NCI-H1105 treated with DMSO at 0.1 percent for 48 hours (cell line): ENCODE data around the gene ZNF831.
A peak's percentile ranks its signal among the peaks of the same experiment; 100 is the strongest.

Experiments used
- DNase-seq: peaks from one replicate; lab custom pipeline; 2025; lab: John Stamatoyannopoulos, UW

Gene ZNF831

GRCh38 chr20:59181936-59182335, 18.3 kb downstream of the ZNF831 start:
- no peak for DNase-seq

GRCh38 chr20:59182401-59183044, 18.9 kb downstream of the ZNF831 start:
- DNase-seq = no peak

- DNase-seq = no peak
Observed at GRCh38 chr20:59183751-59184150, 20.1 kb downstream of the ZNF831 start.

GRCh38 chr20:59184880-59185447, 21.3 kb downstream of the ZNF831 start:
- no peak for DNase-seq

DNA sequence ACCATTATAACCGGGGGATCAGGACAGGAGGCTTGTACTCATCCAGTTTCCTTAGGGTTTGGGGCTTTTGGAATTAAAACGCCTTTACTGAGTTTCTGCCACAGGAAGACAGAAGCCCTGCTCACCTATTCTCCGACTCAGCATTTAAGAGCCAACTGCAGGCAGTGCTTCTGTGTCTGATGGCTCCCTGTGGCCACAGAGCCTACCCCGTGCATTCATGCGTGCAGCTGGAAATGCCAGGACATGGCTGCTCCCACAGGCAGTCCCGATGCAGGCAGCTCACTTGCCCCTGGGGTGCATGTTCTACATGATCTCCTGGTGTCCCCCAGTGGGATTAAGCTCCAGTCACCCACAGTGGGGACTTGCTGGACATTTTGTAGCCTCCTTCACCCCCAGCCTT, 22.2 kb downstream of the ZNF831 start:
- no peak for DNase-seq

DNA sequence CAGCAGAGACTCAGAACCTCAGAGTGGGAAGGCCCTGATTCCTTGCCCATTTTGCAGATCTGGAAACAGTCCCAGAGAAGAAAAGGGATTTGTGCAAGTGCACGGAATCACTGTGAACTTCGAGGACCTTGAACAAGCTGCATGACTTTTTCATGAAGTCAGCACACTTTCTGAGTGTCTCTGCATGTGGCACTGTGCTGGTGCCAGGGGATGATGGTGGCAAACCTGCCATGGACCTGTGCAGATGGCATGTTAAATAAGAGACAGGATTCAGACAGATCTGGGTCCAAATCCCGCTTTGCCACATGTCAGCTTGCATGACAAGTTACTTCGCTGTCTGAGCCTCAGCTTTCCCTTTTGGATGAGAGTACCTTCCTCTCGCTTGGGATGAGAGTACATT, 26.8 kb downstream of the ZNF831 start:
- no peak for DNase-seq

DNA sequence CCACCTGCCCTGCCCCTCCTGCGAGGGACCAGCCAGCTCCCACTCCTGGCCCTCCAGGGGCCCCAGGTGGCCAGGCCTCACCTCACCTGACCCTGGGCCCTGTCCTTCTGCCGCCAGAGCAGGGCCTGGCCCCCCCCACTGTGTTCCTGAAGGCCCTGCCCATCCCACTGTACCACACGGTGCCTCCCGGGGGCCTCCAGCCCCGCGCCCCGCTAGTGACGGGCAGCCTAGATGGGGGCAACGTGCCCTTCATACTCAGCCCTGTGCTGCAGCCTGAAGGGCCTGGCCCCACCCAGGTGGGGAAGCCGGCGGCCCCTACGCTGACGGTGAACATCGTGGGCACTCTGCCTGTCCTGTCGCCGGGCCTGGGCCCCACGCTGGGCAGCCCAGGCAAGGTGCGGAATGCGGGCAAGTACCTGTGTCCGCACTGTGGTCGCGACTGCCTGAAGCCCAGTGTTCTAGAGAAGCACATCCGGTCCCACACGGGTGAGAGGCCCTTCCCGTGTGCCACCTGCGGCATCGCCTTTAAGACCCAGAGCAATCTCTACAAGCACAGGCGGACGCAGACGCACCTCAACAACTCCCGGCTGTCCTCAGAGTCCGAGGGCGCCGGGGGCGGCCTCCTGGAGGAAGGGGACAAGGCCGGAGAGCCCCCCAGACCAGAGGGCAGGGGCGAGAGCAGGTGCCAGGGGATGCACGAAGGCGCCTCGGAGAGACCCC, 27.6 kb downstream of the ZNF831 start:
- DNase-seq = no peak

GRCh38 chr20:59191756-59192532, 28.3 kb downstream of the ZNF831 start:
- no peak for DNase-seq

GRCh38 chr20:59192533-59192896, 28.9 kb downstream of the ZNF831 start:
- DNase-seq = no peak

DNA sequence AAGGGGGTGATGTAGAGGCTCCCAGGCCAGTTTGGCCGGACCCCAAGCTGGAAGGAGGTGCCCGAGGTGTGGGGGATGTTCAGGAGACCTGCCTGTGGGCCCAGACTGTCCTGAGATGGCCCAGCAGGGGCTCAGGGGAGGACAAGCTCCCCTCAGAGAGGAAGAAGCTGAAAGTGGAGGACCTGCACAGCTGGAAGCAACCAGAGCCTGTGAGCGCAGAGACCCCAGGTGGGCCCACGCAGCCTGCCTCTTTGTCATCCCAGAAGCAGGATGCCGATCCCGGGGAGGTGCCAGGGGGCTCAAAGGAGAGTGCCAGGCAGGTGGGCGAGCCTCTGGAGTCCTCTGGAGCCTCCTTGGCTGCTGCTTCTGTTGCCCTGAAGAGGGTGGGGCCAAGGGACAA, 29.7 kb downstream of the ZNF831 start:
- DNase-seq = no peak

DNA sequence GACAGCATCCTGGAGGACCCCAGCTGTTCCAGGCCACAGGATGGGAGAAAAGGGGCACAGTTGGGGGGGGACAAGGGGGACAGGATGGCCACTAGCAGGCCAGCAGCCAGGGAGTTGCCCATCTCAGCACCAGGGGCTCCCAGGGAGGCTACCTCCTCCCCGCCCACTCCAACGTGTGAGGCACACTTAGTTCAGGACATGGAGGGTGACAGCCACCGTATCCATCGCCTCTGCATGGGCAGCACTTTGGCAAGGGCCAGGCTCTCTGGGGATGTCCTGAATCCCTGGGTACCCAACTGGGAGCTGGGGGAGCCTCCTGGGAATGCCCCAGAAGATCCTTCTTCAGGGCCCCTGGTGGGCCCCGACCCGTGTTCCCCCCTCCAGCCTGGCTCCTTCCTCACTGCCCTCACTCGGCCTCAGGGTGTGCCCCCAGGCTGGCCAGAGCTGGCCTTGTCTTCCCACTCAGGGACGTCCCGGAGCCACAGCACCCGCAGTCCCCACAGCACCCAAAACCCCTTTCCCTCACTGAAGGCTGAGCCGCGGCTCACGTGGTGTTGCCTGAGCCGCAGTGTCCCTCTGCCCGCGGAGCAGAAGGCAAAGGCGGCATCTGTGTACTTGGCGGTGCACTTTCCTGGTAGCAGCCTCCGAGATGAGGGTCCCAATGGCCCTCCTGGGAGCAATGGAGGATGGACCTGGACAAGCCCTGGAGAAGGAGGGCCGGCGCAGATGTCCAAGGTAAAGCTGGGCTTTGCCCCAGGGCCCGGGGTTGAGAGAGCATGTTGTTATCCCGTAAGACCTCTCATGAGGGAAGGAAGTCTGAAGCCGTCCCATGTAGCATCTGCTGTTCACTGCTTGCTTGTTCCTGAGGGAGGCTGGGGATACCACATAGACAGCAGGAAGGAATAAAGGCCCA, 30.7 kb downstream of the ZNF831 start:
- no peak for DNase-seq

DNA sequence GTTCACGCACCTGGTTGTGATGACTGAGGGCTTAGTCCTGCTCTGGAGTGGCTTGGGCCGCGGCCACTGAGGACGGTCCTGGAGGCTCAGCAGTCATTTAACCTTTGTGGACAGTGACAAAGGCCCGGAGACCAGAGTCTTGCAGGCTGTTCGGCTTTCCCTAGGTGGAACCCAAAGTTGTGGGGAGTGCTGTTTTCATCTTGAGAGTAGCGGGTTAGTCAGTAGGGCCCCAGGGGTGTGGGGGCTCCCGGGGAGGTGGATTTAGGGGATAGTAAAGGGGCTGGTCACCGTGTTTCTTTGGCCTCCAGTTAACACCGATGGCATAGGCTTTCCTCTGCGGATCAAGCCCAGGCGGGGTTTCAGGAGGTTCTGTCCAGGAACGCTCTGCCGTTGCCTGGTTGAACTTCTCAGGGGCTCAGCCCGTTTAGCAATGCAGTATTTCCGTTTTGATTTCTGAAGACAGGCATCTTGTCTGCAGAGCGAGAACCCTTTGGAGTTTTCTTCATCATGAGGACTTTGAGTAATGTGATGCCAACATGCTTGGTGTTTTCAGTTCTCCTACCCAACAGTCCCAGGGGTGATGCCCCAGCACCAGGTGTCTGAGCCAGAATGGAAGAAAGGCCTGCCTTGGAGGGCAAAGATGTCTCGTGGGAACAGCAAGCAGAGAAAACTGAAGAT, 31.8 kb downstream of the ZNF831 start:
- no peak for DNase-seq

DNA sequence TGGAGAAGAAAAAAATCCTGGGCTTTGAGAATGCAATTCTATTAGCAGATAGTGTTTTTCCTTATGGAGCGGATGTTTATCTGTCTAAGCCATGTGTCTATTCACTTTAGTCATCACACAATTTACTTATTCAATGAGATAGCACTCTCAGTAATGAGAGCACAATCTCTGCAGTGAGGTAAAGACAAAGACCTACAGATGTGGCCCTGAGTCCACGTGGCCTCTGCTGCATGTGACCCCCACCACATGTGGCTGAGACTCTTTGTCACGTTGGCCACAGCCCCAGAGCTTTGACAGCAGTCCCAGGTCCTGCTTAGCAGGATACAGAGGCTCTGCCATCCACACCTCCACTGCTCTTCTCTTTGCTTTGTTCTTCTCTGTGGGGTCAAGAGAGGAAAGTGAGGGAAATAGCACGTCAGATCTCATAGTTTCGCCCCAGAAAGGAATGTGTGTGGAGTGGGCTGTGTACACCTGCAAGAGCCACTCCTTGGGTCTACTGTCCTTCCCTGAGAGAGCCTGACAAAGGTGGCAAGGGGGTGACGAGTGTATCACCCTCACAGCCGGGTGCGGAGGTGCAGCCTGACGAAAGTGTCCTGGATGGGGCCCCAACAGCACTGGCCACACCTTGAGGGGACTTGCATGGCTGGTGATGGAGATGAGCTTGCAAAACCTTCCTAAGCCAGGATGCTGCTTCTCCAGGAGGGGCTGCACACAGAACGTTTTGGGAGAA, 40.7 kb downstream of the ZNF831 start:
- DNase-seq = no peak

DNA sequence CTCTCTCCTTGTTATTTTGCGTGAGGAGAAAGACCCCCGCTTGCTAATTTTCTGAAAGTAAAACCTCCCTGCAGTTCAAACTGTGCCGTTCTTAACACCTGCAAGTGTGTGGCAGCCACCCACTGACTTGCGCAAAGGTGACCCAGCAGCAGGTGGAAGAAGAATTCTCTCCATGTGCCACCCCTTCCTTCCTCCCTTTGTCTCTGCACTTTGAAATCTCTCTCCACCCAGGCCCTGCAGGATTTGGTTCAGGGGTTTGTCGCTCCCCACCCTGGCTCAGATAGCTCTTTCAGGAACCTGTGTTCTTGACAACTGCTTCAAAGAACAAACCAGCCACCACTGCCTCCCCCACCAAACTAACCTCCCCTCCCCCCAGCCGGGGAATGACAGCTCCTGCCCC, 41.4 kb downstream of the ZNF831 start:
- no peak for DNase-seq

- no peak for DNase-seq
Observed at GRCh38 chr20:59207235-59207634, 43.6 kb downstream of the ZNF831 start.

GRCh38 chr20:59207742-59208357, 44.2 kb downstream of the ZNF831 start:
- peak; percentile 54 for DNase-seq

- no peak for DNase-seq
Observed at GRCh38 chr20:59210186-59210585, 46.6 kb downstream of the ZNF831 start.

GRCh38 chr20:59211208-59211765, 47.7 kb downstream of the ZNF831 start:
- DNase-seq = no peak

GRCh38 chr20:59214073-59214472, 50.5 kb downstream of the ZNF831 start:
- DNase-seq = no peak
